Measurements from ENCODE around the gene LRRC25.

DNA sequence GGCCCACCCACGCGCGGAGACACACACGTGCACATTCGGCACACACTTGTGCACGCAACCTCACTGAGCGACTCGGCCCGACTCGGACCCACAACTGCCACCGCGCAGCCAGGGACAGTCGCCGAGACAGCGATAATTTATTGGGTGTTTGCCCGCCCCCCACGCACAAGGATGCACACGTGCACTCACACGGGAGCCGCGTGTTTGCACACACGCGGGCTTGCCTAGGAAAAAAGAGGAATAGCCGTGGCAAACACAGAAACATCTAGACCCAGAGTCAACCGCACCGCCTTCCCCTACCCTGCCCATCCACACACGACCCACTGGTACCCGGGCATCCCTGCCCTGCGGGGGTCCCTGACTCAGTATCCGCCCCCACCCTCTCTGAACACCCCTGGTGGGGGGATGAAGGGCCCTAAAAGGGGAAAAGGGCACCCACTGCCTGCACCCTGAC lies 20.6 kb upstream of the LRRC25 start:
- no peak for TF ChIP-seq POLR2A (IDR thresholded peaks at IDR 0.05)
- TF ChIP-seq, protein P1, sequence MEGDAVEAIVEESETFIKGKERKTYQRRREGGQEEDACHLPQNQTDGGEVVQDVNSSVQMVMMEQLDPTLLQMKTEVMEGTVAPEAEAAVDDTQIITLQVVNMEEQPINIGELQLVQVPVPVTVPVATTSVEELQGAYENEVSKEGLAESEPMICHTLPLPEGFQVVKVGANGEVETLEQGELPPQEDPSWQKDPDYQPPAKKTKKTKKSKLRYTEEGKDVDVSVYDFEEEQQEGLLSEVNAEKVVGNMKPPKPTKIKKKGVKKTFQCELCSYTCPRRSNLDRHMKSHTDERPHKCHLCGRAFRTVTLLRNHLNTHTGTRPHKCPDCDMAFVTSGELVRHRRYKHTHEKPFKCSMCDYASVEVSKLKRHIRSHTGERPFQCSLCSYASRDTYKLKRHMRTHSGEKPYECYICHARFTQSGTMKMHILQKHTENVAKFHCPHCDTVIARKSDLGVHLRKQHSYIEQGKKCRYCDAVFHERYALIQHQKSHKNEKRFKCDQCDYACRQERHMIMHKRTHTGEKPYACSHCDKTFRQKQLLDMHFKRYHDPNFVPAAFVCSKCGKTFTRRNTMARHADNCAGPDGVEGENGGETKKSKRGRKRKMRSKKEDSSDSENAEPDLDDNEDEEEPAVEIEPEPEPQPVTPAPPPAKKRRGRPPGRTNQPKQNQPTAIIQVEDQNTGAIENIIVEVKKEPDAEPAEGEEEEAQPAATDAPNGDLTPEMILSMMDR (IDR thresholded peaks at IDR 0.05) = no peak
